GM12892 (cell line): ENCODE results near the gene SSBP4.

Source experiments
- POLR2A ChIP-seq: IDR thresholded peaks from 2 replicates; pipeline ENCODE4 v1.6.1; 2011; ENCODE audit warnings: low read depth, low read length, control low read depth
- POLR2AphosphoS5 ChIP-seq: IDR thresholded peaks from 2 replicates; pipeline ENCODE4 v1.6.1; 2011; ENCODE audit warnings: low read depth, low read length, control low read depth
- TAF1 ChIP-seq: IDR thresholded peaks from 2 replicates; pipeline ENCODE4 v1.6.1; 2011; ENCODE audit warnings: low read depth, mild to moderate bottlenecking, control low read depth, low read length, borderline replicate concordance

DNA sequence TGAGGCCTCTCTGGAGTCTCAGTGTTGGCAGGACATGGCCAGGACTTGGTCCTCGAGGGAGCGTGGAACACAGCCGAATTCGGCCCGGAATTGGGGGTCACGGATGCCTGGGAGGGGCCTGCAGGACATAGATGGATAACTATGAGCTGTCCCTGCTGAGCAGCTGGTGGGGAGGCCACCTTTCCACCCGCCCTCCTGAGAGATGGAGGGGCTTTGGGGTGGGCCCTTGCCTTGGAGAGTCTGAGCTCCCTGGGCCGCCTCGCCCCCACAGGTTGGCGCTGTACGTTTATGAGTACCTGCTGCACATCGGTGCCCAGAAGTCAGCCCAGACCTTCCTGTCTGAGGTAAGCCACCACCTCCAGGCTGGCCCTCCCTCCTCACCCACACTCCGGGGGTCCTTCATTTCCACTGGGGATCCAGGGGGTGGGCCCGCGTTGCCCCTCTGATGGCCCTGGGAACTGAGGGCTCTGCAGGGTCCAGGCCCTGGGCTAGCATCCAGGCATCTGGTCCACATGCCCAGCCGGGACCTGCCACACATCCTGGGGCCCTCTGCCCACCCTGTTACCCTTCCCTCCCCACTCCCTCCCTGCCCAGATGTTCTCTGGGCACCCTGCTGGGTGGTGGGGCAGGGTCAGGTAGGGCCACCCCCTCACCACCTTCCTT is 8.0 kb downstream of the SSBP4 start:
- no peak for TF ChIP-seq POLR2A
- no peak for TF ChIP-seq TAF1
- TF ChIP-seq POLR2AphosphoS5: no peak; the same call in 1 of the 2 replicates
